Colon (tissue), 2 donors: ENCODE measurements around the gene SYNDIG1.

ENCODE experiments used
- FAIRE-seq: peaks from 2 replicates; lab custom pipeline; 2012; peaks lifted over from hg19 to GRCh38; lab: Jason Lieb, UNC
- donor health status: control.
- donor health status: control.

The SYNDIG1 gene

DNA sequence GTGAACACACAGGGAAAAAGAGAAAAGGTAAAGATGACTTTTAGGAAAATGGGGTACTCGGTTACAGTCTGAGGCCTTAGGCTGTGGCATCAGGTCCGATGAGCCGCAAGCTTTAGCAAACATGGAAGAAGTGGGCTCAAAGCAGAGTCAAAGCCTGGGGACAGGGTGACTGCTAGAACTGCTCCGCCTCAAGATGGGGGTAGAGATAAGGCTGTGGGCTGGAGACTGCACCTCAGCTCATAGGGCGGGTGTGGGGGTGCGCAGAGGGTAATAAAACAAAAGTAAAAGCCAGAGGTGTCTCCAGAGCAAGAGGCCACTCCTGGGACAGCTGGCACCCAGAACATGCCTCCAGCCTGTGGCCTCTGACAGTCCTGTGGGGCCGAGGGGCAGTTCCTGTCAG lies 21.3 kb upstream of the SYNDIG1 start:
- FAIRE-seq, result no peak

- no peak for FAIRE-seq
Measured at GRCh38 chr20:24449026-24449720, 20.3 kb upstream of the SYNDIG1 start.

DNA sequence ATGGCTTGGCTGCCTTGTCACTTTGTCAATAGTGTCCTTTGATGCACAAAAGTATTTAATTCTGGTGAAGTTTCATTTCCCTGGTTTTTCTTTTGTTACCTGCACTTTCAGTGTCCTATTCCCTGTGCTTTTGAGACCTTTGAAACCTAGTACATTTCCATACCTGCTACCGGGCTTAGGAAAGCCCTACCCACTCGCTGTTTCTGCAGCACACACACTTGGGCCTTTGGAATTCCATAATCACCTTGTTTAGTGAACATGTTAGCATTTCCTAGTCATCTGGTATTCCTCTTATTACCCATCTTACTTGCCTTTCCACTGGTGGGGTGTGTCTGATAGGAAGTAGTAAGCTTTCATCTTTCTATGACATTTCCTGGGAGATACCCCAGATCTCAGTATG lies 19.3 kb upstream of the SYNDIG1 start:
- no peak for FAIRE-seq

DNA sequence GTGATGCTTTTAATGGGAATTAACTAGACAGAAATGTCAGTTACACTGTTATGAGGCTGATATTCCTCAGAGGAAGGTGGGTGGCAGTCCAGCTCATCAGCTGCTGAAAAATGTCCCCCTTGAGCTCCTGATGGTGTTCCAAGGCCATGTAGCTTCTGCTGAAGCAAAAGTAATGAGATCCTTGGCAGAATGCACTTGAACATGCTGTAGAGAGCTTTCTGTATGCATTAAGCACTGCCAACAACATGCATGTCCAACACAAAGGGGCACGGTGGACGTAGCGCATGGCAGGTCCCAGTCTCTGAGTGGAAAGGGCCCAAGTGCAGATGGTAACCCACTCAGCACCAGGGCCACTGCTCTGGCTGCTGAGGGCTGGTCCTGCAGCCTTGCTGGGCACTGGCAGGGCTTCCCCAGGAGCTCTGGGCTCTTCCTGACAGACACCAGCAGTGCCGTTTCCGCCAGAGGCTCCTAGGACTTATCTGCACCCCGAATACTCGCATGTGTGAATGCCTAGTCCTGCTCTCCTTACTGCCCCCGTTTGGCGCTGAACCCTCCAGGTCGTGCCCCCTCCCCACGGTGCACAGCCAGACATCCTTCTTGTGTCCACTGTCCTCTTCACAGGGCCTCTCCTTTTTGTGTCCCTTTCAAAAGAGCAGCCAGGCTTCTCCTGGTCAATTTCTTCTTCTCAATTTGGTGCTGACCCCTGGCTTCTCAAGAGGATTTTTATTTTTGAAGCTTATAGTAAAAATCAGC lies 18.6 kb upstream of the SYNDIG1 start:
- no peak for FAIRE-seq

GRCh38 chr20:24451428-24451827 lies 18.0 kb upstream of the SYNDIG1 start:
- no peak for FAIRE-seq

DNA sequence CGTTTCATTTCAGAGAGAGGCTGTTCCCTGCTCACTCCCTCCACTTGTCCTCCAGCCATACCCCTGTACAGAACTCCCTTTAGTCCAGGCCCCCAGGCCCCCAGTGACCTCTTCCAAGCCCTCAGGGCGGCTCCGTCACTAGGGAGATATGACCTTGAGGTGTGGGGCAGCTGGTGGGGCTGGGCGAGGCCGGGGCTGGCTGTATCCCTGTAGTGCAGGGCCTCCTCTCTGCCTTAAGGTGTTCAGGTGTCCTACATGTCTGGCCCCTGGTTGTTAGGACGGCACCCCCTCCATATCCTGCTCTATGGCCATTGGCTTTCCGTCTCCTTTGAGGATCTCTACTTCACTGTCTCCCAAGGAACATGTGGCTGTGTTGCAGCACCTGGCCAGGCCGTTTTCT lies 17.4 kb upstream of the SYNDIG1 start:
- FAIRE-seq, result no peak

DNA sequence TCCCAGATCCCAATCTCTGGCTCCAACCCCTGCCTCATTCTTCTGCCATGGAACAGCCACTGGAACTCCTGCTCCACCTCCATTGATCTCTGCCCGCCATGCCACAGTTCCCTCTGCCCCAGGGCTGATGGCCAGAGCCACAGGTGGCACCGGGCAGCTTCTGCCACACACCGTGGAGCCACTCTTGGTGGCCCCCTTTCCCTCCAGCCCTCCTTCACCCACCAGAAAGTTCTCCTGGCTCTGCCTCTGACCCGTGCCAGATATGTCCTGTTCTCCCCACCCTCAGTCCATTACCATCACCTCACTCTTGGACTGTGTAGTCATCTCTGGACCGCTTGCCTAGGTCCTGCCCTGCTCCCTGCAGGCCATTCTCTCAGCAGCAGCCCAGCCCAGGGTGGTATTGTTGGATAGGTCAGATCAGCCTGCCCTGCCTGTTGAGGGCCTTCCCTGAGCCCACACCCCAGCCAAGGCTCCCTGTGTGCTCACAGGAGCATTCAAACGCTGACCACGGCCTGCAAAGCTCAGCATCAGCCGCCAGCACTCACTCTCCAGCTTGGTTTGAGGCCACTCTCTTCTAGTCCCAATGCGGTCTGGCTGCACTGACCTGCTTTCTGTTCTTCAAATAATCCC lies 16.8 kb upstream of the SYNDIG1 start:
- no peak for FAIRE-seq

GRCh38 chr20:24453869-24454268 lies 15.6 kb upstream of the SYNDIG1 start:
- no peak for FAIRE-seq

DNA sequence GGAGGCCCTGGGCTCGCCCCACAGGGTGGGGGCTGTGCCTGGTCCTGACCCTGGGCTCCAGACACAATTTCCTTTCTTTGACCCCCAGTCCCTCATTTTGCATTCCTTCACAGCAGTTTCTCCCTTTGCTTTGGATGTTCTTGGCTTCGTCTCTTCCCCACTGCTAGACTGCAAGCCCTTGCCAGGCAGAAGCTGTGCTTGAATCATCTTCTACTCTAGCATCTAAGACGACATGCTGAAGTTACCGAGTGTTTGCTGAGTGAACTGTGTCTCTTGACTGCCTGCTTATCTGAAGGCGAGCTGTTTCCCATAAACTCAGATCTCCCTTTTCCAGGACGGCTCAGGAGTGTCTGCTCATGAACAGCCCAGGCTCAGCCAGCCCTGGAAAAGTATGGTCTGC lies 14.3 kb upstream of the SYNDIG1 start:
- no peak for FAIRE-seq

- no peak for FAIRE-seq
Measured at GRCh38 chr20:24456398-24456781, 13.0 kb upstream of the SYNDIG1 start.

GRCh38 chr20:24458436-24458835 lies 11.0 kb upstream of the SYNDIG1 start:
- FAIRE-seq, result no peak

GRCh38 chr20:24459733-24460132 lies 9.7 kb upstream of the SYNDIG1 start:
- no peak for FAIRE-seq

DNA sequence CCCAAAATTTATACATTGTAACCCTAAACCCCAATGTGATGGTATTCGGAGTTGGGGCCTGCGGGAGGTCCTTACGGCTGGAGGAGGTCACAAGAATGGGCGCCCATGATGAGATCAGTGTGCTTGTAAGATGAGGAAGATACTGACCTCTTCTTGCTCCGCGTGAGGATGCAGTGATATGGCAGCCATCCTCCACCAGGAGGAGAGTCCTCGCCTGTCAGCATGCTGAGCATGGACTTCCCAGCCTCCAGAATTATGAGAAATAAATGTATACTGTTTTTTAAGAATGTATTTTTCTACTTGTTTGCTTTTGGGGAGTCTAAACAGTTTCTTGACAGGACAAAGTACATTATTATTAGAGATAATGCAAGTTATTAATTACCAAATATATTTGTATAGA lies 8.7 kb upstream of the SYNDIG1 start:
- no peak for FAIRE-seq

- FAIRE-seq, result no peak
Measured at GRCh38 chr20:24461848-24462247, 7.6 kb upstream of the SYNDIG1 start.

GRCh38 chr20:24462460-24463010 lies 6.9 kb upstream of the SYNDIG1 start:
- FAIRE-seq, result no peak

GRCh38 chr20:24465159-24465558 lies 4.3 kb upstream of the SYNDIG1 start:
- no peak for FAIRE-seq

- FAIRE-seq, result no peak
Measured at GRCh38 chr20:24465730-24466129, 3.7 kb upstream of the SYNDIG1 start.

- no peak for FAIRE-seq
Measured at GRCh38 chr20:24468401-24469115, 871 bp upstream of the SYNDIG1 start.

DNA sequence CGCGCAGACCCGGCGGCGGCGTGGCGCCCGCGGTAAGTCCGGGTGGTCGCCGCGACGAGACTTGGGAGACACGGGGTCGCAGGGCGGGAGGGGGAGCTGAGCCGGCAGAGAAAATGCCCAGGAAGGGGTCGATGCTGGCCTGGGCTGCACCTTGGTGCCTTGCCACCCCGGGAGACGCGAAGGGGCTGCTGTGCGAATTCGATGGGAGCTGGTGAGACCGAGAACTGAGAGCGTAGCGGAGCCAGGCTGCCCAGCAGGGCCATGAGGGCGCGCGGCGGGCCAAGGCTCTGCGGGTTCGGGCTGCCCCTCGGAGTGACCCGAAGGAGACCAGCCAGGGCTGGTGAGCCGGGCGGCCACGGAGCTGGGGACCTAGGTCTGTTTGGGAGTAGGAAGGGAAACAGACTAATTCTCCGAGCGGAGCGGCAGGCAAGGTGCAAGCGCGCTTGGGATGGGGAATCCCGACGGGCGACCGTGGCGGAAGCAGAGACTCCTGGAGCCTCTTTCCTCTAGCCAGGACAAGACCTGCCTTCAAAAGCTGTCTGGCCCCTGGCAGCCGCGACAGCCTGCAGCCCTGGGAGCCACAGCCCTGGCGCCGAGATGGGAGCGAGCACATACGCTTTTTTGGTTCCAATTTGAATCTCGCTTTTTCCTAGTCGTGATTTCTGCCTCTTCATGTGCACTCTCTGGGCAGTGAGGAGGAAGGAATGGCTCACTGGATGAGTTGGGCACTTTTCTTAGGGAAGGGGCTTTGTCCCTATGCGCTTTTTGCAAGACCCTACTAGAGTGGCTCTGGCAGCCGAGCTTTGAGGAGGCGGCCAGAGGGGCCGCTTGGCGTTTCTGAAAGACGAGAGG lies 691 bp downstream of the SYNDIG1 start:
- FAIRE-seq, result no peak

- no peak for FAIRE-seq
Measured at GRCh38 chr20:24470746-24471582, 1.5 kb downstream of the SYNDIG1 start.

- FAIRE-seq, result no peak
Measured at GRCh38 chr20:24472426-24472825, 3.0 kb downstream of the SYNDIG1 start.
